ENCODE results near the gene ARHGAP12.

ARHGAP12 gene

DNA sequence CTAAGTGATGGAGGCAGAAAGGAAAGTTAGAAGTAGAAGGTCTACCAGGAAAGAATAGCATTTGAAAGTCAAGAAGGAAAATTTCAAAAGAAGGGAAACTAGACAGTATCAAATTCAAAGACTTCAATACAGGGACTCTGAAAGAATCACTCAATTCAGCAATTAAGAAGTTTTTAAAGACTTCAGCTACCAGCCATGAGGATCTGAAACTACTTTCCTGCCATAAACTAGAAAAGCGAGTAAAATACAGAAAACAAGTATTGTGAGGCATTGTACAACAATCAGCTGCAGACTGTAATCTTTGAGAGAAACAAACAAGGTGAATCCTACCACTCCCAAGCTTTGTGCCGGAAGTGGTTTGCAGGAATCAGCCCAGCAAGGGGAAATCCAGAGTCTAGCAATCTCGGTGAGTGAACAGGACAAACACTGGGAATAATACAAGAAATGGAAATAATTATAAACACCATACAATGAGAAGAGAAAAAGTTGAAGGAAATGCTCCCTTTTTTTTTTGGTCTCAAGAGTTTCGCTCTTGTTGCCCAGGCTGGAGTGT, 62.4 kb downstream of the ARHGAP12 start:
- peaks cover 0 to 2% of the 10 kb centered on the region in 2 donors for H3K36me3 ChIP-seq (ENCODE audit: control insufficient read depth in 2 of 2, insufficient read depth in 2 of 2, low read length in 2 of 2)
- H3K9me3 ChIP-seq (ENCODE audit: control insufficient read depth in 2 of 2, low read length in 2 of 2): no peaks in the 10 kb centered on the region
- H3K27me3 ChIP-seq (ENCODE audit: control insufficient read depth in 2 of 2, insufficient read depth in 2 of 2, low read length in 2 of 2): no peaks in the 10 kb centered on the region
- no peak overlapping the region for H3K9ac ChIP-seq (ENCODE audit: low read depth in 1 of 2, low read length in 2 of 2)
- peak overlapping the region; percentile 2 to 29 for H3K27ac ChIP-seq (ENCODE audit: low read depth in 2 of 2, low read length in 2 of 2)
- peaks cover 3 to 27% of the 10 kb centered on the region in 2 donors for H3K4me1 ChIP-seq (ENCODE audit: control insufficient read depth in 2 of 2, insufficient read depth in 2 of 2, low read length in 2 of 2)
- H3K4me3 ChIP-seq (ENCODE audit: low read length in 2 of 2): no peak overlapping the region

DNA sequence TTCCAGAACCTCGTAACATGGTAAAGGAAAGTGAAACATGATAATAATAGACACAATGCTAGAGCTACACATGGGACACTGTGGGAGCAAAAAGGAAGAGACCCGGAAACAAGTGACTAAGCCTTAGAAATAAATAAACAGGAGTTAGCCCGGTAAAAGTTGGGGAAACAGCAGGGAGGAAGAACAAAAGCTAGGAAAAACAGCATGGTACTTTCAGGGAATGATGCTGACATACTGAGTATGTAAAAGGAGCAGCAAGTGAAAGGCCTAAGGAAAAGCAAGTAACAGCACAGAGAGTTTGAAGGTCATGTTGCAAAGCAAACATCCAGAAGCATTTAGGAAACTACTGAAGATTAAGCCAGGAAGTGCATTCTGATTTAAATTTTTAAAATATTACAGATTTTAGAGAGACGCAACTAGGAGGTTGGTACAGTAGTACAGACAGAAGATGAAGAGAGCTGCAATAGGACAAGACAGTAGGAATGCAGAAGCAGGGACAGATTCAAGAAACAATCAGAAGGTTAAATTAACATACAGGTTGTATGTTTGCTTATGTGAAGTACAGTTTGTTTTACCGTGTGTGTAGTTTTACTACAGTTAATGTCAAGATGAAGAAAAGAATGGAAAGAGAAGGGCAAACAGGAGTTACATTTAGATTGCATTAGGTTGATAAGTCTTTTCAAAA, 63.7 kb downstream of the ARHGAP12 start:
- Histone ChIP-seq H3K4me1 (ENCODE audit: control insufficient read depth in 2 of 2, insufficient read depth in 2 of 2, low read length in 2 of 2) (peaks cover 3 to 27% of the 10 kb centered on the region in 2 donors), H3K36me3 (ENCODE audit: control insufficient read depth in 2 of 2, insufficient read depth in 2 of 2, low read length in 2 of 2) (peaks cover 5 to 10% of the 10 kb centered on the region in 2 donors), H3K27me3 (ENCODE audit: control insufficient read depth in 2 of 2, insufficient read depth in 2 of 2, low read length in 2 of 2) (no peaks in the 10 kb centered on the region), H3K4me3 (ENCODE audit: low read length in 2 of 2) (peak overlapping the region in 1 of 2 donors; percentile 0), H3K9ac (ENCODE audit: low read depth in 1 of 2, low read length in 2 of 2) (peak overlapping the region in 1 of 2 donors; percentile 29), H3K9me3 (ENCODE audit: control insufficient read depth in 2 of 2, low read length in 2 of 2) (no peaks in the 10 kb centered on the region), H3K27ac (ENCODE audit: low read depth in 2 of 2, low read length in 2 of 2) (peak overlapping the region; percentile 2 to 54)

DNA sequence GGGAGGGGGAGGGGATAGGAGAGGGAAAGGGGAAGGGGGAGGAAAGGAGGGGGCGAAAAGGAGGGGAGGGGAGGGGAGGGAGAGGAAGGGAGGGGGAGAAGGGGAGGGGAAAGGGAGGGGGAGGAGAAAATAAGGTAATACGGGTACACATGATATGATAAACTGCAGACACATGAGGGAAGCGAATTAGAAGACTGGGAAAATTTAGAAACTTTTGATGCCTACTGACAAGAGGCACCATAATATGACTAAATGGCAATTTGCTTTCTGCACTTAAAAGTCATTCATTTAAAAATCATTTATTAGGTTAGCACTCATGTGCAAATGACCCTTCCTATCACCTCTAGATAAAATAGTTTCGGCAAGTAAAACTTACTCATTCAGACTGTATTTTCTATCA, 73.6 kb downstream of the ARHGAP12 start:
- Histone ChIP-seq H3K27me3 (ENCODE audit: control insufficient read depth in 2 of 2, insufficient read depth in 2 of 2, low read length in 2 of 2) (no peaks in the 10 kb centered on the region), H3K36me3 (ENCODE audit: control insufficient read depth in 2 of 2, insufficient read depth in 2 of 2, low read length in 2 of 2) (peaks cover 7 to 10% of the 10 kb centered on the region in 2 donors), H3K9me3 (ENCODE audit: control insufficient read depth in 2 of 2, low read length in 2 of 2) (no peaks in the 10 kb centered on the region), H3K9ac (ENCODE audit: low read depth in 1 of 2, low read length in 2 of 2) (no peak overlapping the region), H3K4me1 (ENCODE audit: control insufficient read depth in 2 of 2, insufficient read depth in 2 of 2, low read length in 2 of 2) (no peaks in the 10 kb centered on the region), H3K27ac (ENCODE audit: low read depth in 2 of 2, low read length in 2 of 2) (no peak overlapping the region), H3K4me3 (ENCODE audit: low read length in 2 of 2) (no peak overlapping the region)

DNA sequence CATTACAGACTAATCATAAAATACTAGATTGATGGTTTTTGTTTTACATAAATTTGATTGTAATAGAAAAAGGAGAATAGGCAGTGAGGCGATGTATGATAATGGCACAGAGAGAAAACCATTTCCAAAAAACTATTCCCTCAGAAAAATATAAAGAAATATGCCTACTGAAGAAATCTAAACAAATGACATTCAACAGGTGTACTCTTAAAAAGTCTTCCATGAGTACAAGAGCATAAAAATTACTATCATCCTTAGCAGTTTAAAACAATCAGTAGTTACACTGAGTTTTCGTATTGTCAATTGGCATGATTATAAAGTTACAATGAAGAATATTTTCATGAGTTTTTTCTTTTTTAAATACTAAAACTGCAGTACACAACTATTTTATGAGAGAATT, 75.0 kb downstream of the ARHGAP12 start:
- Histone ChIP-seq H3K9me3 (ENCODE audit: control insufficient read depth in 2 of 2, low read length in 2 of 2) (no peaks in the 10 kb centered on the region), H3K27me3 (ENCODE audit: control insufficient read depth in 2 of 2, insufficient read depth in 2 of 2, low read length in 2 of 2) (no peaks in the 10 kb centered on the region), H3K4me1 (ENCODE audit: control insufficient read depth in 2 of 2, insufficient read depth in 2 of 2, low read length in 2 of 2) (no peaks in the 10 kb centered on the region), H3K9ac (ENCODE audit: low read depth in 1 of 2, low read length in 2 of 2) (no peak overlapping the region), H3K27ac (ENCODE audit: low read depth in 2 of 2, low read length in 2 of 2) (no peak overlapping the region), H3K4me3 (ENCODE audit: low read length in 2 of 2) (no peak overlapping the region), H3K36me3 (ENCODE audit: control insufficient read depth in 2 of 2, insufficient read depth in 2 of 2, low read length in 2 of 2) (peaks cover 3 to 7% of the 10 kb centered on the region in 2 donors)

DNA sequence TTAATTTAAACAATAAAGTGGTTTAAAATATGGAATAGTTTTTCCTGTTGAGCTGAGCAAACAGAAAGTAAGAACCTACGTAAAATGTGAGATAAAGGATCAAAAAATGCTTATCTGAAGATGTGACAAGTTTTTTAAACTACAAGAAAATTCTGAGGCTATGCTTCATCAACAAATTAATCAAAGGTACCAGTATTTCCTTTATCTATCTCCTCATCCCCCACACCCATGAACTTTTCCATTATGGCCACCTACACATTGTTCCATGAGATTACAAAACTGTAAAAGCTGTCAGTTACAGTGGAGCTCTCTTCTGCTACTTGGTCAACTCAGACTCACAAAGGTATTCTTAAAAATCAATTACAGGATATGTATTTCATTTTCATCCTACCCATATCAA, 77.4 kb downstream of the ARHGAP12 start:
- Histone ChIP-seq H3K9me3 (ENCODE audit: control insufficient read depth in 2 of 2, low read length in 2 of 2) (no peaks in the 10 kb centered on the region), H3K36me3 (ENCODE audit: control insufficient read depth in 2 of 2, insufficient read depth in 2 of 2, low read length in 2 of 2) (peaks cover 2 to 6% of the 10 kb centered on the region in 2 donors), H3K27ac (ENCODE audit: low read depth in 2 of 2, low read length in 2 of 2) (no peak overlapping the region), H3K4me1 (ENCODE audit: control insufficient read depth in 2 of 2, insufficient read depth in 2 of 2, low read length in 2 of 2) (no peaks in the 10 kb centered on the region), H3K4me3 (ENCODE audit: low read length in 2 of 2) (no peak overlapping the region), H3K9ac (ENCODE audit: low read depth in 1 of 2, low read length in 2 of 2) (no peak overlapping the region), H3K27me3 (ENCODE audit: control insufficient read depth in 2 of 2, insufficient read depth in 2 of 2, low read length in 2 of 2) (no peaks in the 10 kb centered on the region)

DNA sequence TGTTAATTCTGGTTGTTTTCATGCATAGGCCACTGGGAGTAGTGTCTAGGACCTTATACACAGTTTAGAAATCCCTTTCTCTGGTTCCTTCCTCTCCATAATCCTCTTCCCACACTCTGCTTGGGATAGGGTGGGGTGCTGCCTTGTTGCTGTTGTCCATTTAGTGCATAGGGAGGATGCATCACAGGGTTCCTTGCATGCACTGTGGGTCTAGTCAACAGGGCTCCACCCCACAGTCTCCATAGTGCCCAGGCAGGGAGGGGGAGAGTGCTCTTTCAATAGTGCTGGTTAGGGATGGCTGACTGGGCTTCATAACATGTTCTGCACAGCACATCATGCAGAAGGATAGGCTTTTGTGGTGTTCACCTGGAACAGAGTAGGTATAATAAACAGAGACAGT, 81.1 kb downstream of the ARHGAP12 start:
- H3K4me1 ChIP-seq (ENCODE audit: control insufficient read depth in 2 of 2, insufficient read depth in 2 of 2, low read length in 2 of 2): no peaks in the 10 kb centered on the region
- no peak overlapping the region for H3K9ac ChIP-seq (ENCODE audit: low read depth in 1 of 2, low read length in 2 of 2)
- no peaks in the 10 kb centered on the region for H3K27me3 ChIP-seq (ENCODE audit: control insufficient read depth in 2 of 2, insufficient read depth in 2 of 2, low read length in 2 of 2)
- peaks cover 2 to 6% of the 10 kb centered on the region in 2 donors for H3K36me3 ChIP-seq (ENCODE audit: control insufficient read depth in 2 of 2, insufficient read depth in 2 of 2, low read length in 2 of 2)
- no peak overlapping the region for H3K4me3 ChIP-seq (ENCODE audit: low read length in 2 of 2)
- H3K27ac ChIP-seq (ENCODE audit: low read depth in 2 of 2, low read length in 2 of 2): no peak overlapping the region
- H3K9me3 ChIP-seq (ENCODE audit: control insufficient read depth in 2 of 2, low read length in 2 of 2): no peaks in the 10 kb centered on the region

DNA sequence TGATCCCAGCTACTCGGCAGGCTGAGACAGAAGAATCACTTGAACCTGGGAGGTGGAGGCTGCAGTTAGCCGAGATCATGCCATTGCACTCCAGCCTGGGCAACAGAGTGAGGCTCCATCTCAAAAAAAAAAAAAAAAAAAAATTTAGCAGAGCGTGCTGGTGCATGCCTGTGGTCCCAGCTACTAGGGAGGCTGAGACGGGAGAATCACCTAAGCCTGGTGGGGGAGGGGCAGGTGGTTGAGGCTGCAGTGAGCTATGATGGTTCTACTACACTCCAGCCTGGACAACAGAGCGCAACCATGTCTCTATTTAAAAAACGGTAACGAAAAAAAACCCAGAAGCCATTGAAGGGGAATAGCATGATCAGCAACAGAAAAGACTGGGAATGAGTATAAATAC, 89.9 kb downstream of the ARHGAP12 start:
- Histone ChIP-seq H3K9me3 (ENCODE audit: control insufficient read depth in 2 of 2, low read length in 2 of 2) (no peaks in the 10 kb centered on the region), H3K27ac (ENCODE audit: low read depth in 2 of 2, low read length in 2 of 2) (no peak overlapping the region), H3K4me1 (ENCODE audit: control insufficient read depth in 2 of 2, insufficient read depth in 2 of 2, low read length in 2 of 2) (no peaks in the 10 kb centered on the region), H3K36me3 (ENCODE audit: control insufficient read depth in 2 of 2, insufficient read depth in 2 of 2, low read length in 2 of 2) (peaks cover 2 to 6% of the 10 kb centered on the region in 2 donors), H3K4me3 (ENCODE audit: low read length in 2 of 2) (no peak overlapping the region), H3K9ac (ENCODE audit: low read depth in 1 of 2, low read length in 2 of 2) (no peak overlapping the region), H3K27me3 (ENCODE audit: control insufficient read depth in 2 of 2, insufficient read depth in 2 of 2, low read length in 2 of 2) (no peaks in the 10 kb centered on the region)

DNA sequence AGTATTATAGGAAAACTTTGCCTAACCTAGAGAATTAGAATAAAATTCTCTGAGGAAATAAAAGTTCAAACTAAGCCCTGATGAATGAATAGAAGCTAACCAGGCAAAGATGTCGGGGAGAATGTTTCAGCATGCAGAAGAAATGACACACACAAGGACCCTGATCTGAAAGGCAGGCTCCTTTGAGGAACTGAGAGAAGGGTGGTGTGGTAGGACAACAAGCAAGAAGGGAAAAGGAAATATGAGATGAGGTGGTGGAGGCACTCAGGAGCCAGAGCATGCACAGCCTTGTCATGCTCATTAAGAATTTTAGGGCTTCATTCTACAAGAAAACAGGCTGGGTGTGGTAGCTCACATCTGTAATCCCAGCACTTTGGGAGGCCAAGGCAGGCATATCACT, 90.6 kb downstream of the ARHGAP12 start:
- Histone ChIP-seq H3K4me1 (ENCODE audit: control insufficient read depth in 2 of 2, insufficient read depth in 2 of 2, low read length in 2 of 2) (no peaks in the 10 kb centered on the region), H3K4me3 (ENCODE audit: low read length in 2 of 2) (no peak overlapping the region), H3K9me3 (ENCODE audit: control insufficient read depth in 2 of 2, low read length in 2 of 2) (no peaks in the 10 kb centered on the region), H3K36me3 (ENCODE audit: control insufficient read depth in 2 of 2, insufficient read depth in 2 of 2, low read length in 2 of 2) (peaks cover 2 to 6% of the 10 kb centered on the region in 2 donors), H3K9ac (ENCODE audit: low read depth in 1 of 2, low read length in 2 of 2) (no peak overlapping the region), H3K27me3 (ENCODE audit: control insufficient read depth in 2 of 2, insufficient read depth in 2 of 2, low read length in 2 of 2) (no peaks in the 10 kb centered on the region), H3K27ac (ENCODE audit: low read depth in 2 of 2, low read length in 2 of 2) (no peak overlapping the region)

DNA sequence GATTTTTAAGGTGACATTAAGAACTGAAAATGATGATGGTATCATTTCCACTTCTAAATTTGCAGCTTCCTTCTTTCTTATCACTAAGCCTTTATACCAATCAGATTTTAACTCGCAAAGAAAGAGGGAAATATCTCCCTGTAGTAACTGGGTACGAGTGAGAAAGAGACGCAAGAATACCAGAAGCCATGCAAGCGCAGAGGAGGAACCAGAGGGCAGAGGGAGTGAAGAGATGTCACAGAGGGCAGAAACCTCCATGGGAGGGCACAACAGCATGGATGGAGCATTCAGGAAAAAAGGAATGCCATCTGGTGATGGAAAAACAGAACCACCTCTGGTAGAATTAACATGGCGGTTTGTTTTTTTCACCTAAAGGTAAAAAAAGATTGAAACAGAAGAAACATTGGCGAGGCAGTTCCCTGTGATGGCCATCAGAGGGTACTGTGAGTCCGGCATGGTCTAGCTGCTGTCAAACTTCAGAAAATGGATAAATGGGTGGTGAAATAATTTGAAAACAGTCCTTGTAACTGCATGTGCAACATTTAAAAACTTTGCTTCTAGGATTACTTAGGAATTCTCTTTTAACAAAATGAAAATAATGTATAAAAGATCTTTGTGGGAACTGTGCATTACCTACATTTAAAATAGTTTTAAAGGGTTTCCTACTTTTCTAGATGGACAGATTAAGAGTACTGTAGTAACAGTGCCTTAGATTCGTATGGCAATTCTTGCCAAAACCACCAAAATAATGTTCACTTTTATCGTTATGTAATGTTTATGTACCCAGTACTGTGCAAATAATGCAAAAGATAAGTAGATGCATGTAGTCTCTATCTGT, 91.8 kb downstream of the ARHGAP12 start:
- H3K9ac ChIP-seq (ENCODE audit: low read depth in 1 of 2, low read length in 2 of 2): no peak overlapping the region
- no peaks in the 10 kb centered on the region for H3K27me3 ChIP-seq (ENCODE audit: control insufficient read depth in 2 of 2, insufficient read depth in 2 of 2, low read length in 2 of 2)
- no peaks in the 10 kb centered on the region for H3K9me3 ChIP-seq (ENCODE audit: control insufficient read depth in 2 of 2, low read length in 2 of 2)
- H3K36me3 ChIP-seq (ENCODE audit: control insufficient read depth in 2 of 2, insufficient read depth in 2 of 2, low read length in 2 of 2): peaks cover 2 to 6% of the 10 kb centered on the region in 2 donors
- no peak overlapping the region for H3K27ac ChIP-seq (ENCODE audit: low read depth in 2 of 2, low read length in 2 of 2)
- H3K4me3 ChIP-seq (ENCODE audit: low read length in 2 of 2): no peak overlapping the region
- H3K4me1 ChIP-seq (ENCODE audit: control insufficient read depth in 2 of 2, insufficient read depth in 2 of 2, low read length in 2 of 2): no peaks in the 10 kb centered on the region

DNA sequence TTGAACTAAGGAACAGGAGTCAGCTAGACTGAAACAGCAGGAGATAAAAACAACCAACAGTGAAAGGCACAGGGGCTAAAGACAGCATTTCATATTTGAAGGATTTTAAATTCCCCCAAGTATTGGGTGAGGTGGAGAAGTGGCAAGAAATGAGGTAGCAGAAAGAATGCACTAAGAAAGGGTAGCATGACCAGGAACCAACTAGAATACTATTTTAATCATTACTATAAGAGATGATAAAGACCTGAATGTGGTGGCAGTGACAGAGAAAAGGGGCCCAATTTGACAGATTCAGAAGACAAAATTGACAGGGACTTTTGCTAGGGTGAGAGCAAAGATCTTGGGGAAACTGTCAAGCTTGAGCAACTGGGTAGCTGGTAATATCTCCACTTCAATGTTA, 94.9 kb downstream of the ARHGAP12 start:
- peaks cover 2 to 4% of the 10 kb centered on the region in 2 donors for H3K36me3 ChIP-seq (ENCODE audit: control insufficient read depth in 2 of 2, insufficient read depth in 2 of 2, low read length in 2 of 2)
- H3K27ac ChIP-seq (ENCODE audit: low read depth in 2 of 2, low read length in 2 of 2): no peak overlapping the region
- H3K9ac ChIP-seq (ENCODE audit: low read depth in 1 of 2, low read length in 2 of 2): no peak overlapping the region
- no peaks in the 10 kb centered on the region for H3K4me1 ChIP-seq (ENCODE audit: control insufficient read depth in 2 of 2, insufficient read depth in 2 of 2, low read length in 2 of 2)
- no peaks in the 10 kb centered on the region for H3K9me3 ChIP-seq (ENCODE audit: control insufficient read depth in 2 of 2, low read length in 2 of 2)
- H3K27me3 ChIP-seq (ENCODE audit: control insufficient read depth in 2 of 2, insufficient read depth in 2 of 2, low read length in 2 of 2): no peaks in the 10 kb centered on the region
- no peak overlapping the region for H3K4me3 ChIP-seq (ENCODE audit: low read length in 2 of 2)
